Activated CD8-positive, alpha-beta memory T cell treated with anti-CD3 and anti-CD28 coated beads for 24 hours (primary cell): Measurements from ENCODE around the gene PRRC2A.
"Not testable (repeated sequence)": the region's sequence is repeated elsewhere in the genome, so short reads cannot be mapped to it uniquely, and the experiment has no call there.

ENCODE experiments used
- DNase-seq: peaks from one replicate; pipeline ENCODE4 v3.0.0-alpha.2; 2020

The PRRC2A gene

GRCh38 chr6:31586008-31586407, 34.5 kb upstream of the PRRC2A start, which contains the start of gene LST1:
Gene LST1, plus strand, starts transcription at chr6:31586277. Its CDS starts 1,023 bp downstream, at chr6:31587300.
- DNase-seq = peak; percentile 66

- peak; percentile 77 for DNase-seq
Observed at GRCh38 chr6:31586599-31587281, 33.8 kb upstream of the PRRC2A start.

GRCh38 chr6:31587791-31588777, 32.4 kb upstream of the PRRC2A start:
- peak; percentile 72 for DNase-seq

- no peak for DNase-seq
Observed at GRCh38 chr6:31588871-31589650, 31.5 kb upstream of the PRRC2A start.

DNA sequence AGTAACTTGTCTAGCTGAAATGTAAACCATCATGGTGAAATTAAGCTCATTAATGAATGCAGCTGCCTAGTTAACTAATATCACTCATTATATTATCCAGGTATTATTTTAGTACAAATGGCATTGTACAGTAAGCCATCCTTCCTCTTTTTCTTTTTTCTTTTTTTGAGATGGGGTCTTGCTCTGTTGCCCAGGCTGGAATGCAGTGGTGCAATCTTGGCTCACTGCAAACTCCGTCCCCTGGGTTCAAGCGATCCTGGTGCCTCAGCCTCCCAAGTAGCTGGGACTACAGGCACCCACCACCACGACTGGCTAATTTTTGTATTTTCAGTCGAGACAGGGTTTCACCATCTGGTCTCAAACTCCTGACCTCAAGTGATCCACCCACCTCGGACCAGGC, 29.8 kb upstream of the PRRC2A start:
- DNase-seq = not testable (repeated sequence)

GRCh38 chr6:31592396-31592771, 28.1 kb upstream of the PRRC2A start:
- DNase-seq = no peak

GRCh38 chr6:31597006-31597405, 23.5 kb upstream of the PRRC2A start:
- peak; percentile 67 for DNase-seq

DNA sequence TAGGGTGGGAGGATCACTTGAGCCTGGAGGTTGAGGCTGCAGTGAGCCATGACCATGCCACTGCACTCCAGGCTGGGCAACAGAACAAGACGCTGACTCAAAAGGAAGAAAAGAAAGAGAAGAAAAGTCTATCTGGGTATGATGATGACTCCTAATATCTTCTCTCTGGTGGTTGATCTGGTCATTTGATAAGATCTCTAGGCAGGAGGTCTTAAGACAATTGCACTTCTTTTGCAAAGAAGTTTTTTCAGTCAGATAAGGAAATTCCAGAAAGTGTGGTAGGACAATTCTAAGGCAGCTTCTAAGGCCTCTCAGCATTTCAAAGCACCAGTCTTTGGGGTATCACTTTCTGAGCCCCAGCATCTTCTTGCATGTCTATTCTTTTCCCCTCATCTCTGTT, 13.2 kb upstream of the PRRC2A start:
- DNase-seq = no peak

DNA sequence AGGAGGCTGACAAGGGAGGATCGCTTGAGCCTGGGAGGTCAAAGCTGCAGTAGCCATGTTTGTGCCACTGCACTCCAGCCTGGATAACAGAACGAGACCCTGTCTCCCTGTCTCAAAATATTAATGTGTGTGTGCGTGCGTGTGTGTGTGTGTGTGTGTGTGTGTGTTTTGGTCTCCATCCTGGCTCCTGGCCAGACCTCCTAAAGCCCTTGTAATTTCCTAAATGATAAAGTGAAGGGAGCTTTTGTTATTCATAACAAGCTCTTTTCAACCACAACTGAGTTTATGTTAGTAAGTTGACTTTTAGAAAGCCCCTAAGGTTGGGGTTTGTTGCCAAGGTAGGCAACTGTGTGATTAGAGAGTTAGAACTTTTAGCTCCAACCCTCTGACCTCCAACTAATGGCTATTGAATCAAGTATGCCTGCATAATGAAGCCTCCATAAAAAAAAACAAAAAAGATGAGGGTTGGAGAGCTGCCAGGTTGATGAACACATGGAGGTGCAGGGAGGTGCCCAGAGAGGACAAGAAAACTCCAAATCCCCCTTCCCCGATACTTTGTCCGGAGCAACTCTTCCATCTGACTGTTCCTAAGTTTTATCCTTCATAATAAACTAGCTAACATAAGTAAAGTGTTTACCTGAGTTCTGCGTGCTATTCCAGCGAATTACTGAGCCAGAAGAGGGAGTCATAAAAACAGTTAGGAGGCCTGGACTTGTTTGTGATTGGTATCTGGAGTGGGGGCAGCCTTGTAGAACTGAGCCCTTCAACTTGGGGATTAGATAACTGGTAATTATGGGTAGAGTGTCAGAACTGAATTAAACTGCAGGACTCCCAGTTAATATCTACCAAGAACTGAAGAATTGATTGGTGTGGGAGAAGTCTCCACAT, 10.8 kb upstream of the PRRC2A start:
- no peak for DNase-seq

- DNase-seq = no peak
Observed at GRCh38 chr6:31610968-31611367, 9.5 kb upstream of the PRRC2A start.

DNA sequence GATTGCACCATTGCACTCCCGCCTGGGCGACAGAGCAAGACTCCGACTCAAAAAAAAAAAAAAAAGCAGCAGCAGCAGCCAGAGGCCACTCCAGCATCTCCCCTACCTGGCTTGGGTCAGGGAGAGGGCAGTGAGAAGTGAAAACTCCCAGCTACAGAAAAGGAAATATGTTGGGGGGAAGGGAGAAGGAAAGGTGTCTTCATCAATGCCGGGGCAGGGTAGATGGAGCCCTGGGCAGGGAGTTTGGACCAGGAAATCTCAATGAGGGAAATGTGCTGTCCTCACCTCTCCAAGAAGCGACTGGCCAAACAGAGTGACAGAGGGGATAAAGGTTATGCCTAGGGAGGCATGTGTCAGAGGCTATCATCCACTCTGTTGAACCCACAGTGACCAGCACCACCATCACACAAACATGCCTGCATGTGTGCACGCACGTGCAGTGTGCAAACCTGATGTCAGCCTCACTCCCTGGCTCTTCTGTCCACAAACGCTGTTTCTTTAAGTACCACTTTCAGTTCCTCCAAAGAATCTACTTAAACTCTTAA, 6.4 kb upstream of the PRRC2A start:
- DNase-seq = no peak

GRCh38 chr6:31614684-31615578, 5.6 kb upstream of the PRRC2A start, which contains the start of gene AIF1:
Gene AIF1, plus strand, starts transcription at chr6:31615234. Its CDS starts 96 bp downstream, at chr6:31615330.
- no peak for DNase-seq

DNA sequence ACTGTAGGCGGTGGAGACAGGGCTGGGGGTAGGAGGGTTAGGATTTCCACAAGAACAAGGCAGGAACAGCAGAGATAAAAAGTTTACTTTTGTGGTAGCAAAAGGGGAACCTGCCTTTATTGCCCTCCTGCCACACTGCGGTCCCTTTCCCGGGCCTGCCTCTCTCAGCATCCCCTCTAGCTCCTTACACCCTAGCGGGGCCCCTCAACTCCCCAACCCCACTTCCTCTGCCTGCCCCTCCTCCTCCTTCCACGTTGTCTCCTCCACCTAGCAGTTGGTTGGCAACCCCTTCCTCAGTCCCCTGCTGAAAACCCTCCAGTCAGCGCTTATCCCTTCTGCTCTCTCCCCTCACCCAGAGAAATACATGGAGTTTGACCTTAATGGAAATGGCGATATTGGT, 4.8 kb upstream of the PRRC2A start:
- DNase-seq = peak; percentile 78

GRCh38 chr6:31617010-31617409, 3.5 kb upstream of the PRRC2A start:
- no peak for DNase-seq

- DNase-seq = peak; percentile 98
Observed at GRCh38 chr6:31619805-31620585, 520 bp upstream of the PRRC2A start.

DNA sequence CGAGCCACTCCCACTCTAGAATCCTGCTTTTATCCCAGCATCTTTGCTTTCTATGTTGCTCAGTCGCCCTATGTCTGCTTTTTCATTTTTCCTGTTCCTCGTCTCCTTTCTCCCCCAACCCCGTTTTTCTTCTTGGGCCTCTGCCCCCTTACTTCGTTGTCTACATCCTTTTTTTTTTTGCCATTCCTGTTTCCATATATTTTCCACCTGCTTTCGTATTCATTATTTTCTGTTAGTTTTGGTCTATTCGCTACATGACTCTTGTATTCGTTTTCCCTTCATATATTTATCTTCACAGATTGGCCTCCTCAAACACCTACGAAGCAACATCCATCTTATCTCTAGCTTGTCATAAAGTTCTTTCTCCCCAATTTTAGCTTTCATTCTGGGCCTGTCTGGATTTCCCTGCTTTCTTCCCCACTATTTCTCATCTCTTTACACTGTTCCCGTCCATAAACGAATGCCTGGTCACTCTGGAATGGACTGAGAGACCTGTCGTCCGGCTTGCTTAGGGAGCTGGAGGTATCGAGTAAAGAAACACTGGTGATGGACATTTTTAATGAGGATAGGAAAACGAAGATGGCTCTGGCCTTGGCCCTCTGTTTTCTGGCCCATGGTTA, 915 bp downstream of the PRRC2A start:
- DNase-seq = no peak

DNA sequence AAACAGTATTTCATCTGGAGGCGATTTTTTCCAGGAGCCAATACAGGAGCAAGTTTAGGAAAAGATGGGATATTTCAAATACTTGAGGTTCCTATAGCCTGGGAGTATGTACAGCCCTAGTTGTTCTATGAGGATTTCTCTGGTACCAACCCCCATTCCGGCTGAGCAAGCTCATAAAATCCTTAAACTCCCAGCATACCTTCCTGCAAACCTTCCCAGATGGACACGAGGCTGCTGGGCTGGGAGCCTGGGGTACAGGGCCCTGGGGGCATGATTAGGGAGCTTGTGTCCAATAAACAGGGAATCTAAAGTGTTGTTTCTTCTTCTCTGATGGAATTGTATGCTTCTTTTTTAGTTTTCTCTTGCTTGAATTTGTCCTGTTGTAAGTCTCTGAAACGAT, 1.5 kb downstream of the PRRC2A start:
- DNase-seq = no peak

DNA sequence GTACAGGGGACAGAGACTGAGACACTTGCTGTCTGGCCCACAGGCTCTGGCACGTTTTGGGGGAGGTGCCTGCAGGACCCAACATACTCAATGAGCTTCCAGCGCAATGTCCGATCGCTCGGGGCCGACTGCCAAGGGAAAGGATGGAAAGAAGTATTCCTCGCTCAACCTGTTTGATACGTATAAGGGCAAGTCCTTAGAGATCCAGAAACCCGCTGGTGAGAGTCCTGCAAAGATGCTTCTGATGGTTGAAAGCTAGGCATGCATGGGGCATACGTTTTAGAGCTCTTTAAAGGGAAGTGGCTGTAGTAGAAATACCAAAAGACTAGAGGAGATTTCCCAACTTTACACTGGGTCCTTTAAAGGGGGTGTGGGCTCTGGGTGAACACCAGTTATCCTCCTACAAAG, 2.2 kb downstream of the PRRC2A start:
- DNase-seq = no peak

GRCh38 chr6:31624070-31624469, 3.6 kb downstream of the PRRC2A start:
- DNase-seq = no peak
